HG03097 (cell line): Measurements from ENCODE around the gene KHK.

ENCODE experiments used
- ATAC-seq: cut with Tn5 transposase; IDR thresholded peaks from one replicate; pipeline ENCODE4 v1.9.1; 2021; ENCODE audit not compliant: unreplicated experiment, low FRiP score

KHK gene

DNA sequence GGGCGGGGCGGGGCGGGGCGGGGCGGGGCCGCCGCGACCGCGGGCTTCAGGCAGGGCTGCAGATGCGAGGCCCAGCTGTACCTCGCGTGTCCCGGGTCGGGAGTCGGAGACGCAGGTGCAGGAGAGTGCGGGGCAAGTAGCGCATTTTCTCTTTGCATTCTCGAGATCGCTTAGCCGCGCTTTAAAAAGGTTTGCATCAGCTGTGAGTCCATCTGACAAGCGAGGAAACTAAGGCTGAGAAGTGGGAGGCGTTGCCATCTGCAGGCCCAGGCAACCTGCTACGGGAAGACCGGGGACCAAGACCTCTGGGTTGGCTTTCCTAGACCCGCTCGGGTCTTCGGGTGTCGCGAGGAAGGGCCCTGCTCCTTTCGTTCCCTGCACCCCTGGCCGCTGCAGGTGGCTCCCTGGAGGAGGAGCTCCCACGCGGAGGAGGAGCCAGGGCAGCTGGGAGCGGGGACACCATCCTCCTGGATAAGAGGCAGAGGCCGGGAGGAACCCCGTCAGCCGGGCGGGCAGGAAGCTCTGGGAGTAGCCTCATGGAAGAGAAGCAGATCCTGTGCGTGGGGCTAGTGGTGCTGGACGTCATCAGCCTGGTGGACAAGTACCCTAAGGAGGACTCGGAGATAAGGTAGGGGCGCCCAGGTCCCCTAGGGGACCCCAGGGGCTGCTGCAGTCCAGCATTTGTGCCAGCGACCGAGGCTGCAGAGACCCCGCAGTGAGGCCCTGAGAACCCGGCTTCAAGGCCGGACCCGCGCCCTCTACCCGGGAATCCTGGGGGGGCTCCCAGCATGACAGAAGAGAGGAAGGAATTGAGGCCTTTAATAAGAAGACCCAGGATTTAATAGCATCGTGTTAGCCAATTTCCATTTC lies at the start of gene KHK:
Gene KHK, plus strand, starts transcription at position 49 of the 870 bp plus-strand sequence. Its CDS starts 488 bp downstream, at position 537.
- peak; percentile 6 for ATAC-seq

DNA sequence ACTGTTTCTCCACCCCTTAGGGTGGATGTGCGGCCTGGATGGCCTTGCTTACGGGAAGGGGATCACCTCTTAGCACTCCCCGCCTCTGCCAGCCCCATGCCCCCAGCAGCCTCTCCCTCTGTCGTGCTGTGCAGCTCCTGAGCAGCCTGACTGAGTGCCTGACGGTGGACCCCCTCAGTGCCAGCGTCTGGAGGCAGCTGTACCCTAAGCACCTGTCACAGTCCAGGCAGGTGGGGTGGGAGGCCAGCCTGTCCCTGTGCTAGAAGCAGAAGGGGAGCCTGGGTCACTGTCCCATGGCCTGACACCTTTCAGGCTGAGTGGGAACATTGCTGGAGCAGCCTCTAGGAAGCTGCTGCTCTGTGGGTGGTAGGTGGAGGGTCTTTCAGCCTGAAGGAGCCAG lies 48.6 kb upstream of the KHK start:
- no peak for ATAC-seq

DNA sequence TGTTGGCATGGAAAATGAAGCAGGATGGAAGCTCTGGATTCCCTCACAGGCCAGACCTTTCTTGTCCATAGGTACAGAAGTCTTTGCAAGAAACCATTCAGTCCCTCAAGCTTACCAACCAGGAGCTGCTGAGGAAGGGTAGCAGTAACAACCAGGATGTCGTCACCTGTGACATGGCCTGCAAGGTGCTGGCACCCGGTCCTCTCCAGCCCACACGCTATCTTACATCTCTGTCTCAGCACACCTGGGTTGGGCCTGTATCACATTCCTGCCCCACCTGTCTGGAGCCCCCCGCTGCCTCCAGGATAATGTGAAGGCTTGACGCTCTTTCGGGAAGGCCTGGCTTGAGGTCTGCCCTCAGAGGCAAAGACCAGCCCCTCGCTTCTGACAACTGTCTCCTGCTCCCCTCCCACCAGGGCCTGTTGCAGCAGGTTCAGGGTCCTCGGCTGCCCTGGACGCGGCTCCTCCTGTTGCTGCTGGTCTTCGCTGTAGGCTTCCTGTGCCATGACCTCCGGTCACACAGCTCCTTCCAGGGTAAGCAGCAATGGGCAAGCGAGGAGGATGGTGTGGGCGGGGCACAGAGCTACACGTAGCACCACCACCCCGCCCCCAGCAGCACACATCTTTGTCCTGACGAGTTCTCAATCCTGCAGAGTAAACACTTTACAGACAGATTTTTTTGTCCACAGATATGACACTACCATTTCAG lies 47.8 kb upstream of the KHK start:
- ATAC-seq, result no peak

GRCh38 chr2:27039426-27039825 lies 47.1 kb upstream of the KHK start:
- no peak for ATAC-seq

DNA sequence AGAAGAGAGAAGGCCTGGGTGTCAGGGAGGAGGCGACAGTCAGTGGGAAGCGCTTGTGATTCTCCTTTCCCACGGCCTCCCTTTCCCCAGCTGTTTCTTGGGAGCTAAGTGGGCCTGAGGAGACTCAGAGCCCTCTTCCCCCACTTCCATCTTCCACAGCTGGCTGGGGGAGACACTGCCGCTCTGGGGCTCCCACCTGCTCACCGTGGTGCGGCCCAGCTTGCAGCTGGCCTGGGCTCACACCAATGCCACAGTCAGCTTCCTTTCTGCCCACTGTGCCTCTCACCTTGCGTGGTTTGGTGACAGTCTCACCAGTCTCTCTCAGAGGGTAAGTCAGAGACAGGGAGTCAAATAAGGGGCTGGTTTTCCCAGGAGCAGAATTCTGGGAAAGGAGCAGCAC lies 46.7 kb upstream of the KHK start:
- ATAC-seq, result no peak

DNA sequence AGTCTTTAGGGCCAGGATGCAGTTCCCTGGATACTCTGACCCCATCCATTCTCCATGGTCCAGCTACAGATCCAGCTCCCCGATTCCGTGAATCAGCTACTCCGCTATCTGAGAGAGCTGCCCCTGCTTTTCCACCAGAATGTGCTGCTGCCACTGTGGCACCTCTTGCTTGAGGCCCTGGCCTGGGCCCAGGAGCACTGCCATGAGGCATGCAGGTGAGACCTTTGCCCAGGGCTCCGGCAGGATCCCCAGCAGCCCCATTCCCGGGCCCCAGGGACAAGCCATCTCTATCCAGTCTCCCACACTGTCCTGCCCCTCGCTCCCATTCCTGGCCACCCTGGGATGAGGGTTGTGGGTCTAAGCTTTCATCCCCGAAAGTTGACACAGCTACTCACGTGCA lies 46.3 kb upstream of the KHK start:
- no peak for ATAC-seq

GRCh38 chr2:27041752-27042151 lies 44.8 kb upstream of the KHK start:
- no peak for ATAC-seq

DNA sequence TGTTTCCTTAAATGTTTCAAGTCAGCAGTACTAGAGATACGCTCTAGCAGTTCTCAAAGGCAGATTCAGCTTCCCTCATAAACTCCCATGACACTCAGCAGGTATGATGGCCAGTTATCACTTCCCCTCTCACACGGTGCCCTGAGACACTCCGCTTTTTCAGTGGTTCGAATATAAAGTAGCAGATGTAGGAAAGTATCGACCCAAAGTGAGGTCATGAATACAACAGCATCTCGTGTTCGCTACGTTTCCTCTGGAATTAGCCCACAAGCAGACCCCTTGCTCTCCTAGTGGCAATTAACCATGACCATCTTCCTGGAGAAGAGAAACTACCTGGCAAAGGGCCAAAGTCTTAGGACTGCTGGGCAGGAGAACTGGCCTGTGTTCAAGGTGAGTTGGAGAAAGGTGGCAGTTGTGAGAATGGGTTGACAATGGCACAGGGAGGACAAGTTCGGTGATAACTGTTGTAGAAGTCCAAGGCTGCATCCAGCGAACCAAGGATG lies 44.4 kb upstream of the KHK start:
- no peak for ATAC-seq

DNA sequence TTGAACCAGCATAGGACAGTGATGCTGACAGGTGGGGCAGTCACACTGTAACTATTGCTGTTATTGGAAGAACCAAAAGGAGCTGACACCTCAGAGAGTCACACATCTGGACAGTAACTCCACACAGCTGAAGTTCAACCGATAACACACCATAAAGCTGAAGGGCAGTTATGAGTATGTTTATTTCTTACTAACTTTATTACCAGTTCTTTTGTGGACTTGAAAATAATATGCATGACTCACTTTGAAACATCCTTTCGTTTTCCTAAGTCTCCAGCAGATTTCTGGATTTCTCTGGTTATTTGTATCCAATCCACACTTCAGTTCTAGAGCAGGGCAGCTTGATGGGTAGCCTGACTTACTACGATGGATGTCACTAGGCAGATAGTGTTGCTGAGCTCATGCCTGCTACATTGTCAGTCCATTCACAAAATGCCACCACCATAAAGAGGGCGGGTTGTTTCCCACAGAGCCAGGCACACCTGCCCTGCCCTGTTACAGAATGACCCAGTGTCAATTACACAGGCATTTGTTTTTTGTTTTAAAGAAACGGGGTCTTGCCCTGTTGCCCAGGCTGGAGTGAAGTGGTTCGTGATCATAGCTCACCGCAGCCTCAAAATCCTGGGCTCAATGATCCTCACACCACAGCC lies 43.5 kb upstream of the KHK start:
- ATAC-seq, result no peak

- peak; percentile 17 for ATAC-seq
Measured at GRCh38 chr2:27049422-27050280, 36.9 kb upstream of the KHK start.

GRCh38 chr2:27050281-27050995 lies 36.1 kb upstream of the KHK start:
- peak; percentile 45 for ATAC-seq

DNA sequence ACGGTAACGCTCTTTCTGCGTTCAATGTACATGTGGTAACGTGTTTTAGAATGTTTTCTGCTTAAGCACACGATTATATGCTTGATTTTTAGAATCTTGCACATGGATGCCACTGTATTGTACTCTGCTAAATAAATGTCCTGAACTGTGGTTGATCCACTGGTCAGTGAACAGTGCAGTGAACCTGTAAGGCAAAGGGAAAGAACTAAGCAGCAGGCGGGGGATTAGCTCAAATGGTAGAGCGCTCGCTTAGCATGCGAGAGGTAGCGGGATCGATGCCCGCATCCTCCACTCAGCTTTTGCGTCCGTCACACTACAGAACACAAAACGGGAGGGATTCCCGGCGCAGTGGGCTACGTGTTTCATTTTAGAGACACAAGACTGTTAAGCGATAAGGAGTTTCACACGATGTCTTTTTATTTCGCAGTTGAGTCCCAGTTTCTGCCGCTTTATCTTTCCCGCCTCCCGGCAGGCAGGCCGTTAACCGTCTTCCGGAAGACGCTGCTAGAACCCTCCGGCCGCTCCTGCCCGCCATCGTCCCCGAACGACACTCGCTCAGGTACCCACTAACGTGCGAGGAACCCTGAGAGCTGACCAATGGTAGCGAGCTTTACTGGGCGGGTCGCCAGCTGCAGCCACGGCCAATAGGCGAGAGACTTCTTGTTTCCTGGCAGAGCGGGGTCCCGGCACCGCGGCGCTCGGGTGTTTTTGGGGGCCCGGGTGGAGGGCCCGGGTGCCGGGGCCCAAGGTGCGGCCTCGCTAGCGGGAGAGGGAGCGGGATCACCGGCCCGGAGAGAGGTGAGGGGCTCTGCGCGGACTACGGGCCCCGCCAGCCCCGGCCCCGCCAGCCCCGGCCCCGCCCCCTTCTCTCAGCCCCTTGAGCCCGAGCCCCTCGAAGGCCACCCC lies 35.3 kb upstream of the KHK start, which contains the start of gene AGBL5:
Gene AGBL5, plus strand, starts transcription at position 673 of the 906 bp plus-strand sequence. CDS start 1,291 bp downstream, outside the sequence.
- peak; percentile 57 for ATAC-seq

GRCh38 chr2:27051902-27052645 lies 34.5 kb upstream of the KHK start:
- peak; percentile 2 for ATAC-seq

- no peak for ATAC-seq
Measured at GRCh38 chr2:27053321-27053720, 33.3 kb upstream of the KHK start.

DNA sequence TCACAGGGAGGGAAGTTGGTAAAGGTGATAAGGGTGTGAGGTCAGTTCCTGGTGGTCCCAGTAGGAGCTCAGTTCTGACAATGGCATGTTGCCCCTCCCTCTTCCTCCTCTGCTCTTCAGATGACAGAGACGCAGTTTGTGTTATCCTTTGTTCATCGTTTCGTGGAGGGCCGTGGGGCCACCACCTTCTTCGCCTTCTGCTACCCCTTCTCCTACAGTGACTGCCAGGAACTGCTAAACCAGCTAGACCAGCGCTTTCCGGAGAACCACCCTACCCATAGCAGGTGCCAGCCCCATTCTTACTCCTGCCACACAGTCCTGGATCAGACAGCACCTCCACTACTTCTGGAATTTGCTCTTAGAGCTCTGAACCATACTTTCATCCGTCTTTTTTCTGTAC lies 32.8 kb upstream of the KHK start:
- ATAC-seq, result no peak

- no peak for ATAC-seq
Measured at GRCh38 chr2:27054721-27055120, 31.9 kb upstream of the KHK start.

- no peak for ATAC-seq
Measured at GRCh38 chr2:27057184-27057583, 29.4 kb upstream of the KHK start.

DNA sequence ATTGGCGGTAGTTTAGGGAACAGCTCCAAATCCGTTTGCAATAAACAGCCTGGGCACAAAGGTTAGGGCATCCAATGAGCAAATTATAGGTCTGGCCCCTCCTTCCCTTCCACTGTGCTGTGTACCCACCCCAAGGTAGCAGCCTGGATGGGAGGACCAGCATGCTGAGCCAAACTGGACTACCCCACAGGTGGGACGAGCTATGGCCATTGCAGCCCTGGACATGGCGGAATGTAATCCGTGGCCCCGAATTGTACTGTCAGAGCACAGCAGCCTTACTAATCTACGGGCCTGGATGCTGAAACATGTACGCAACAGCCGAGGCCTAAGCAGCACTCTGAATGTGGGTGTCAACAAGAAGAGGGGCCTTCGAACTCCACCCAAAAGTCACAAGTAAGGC lies 28.4 kb upstream of the KHK start:
- no peak for ATAC-seq
